ENCODE data around the gene HDGFL2. TPM values are rescaled to one million over a fixed set of nuclear protein-coding genes. Genes with fewer than 3 reads are reported as not detected.
A peak's percentile ranks its signal among the peaks of the same experiment; 100 is the strongest.
"Not testable (repeated sequence)": the region's sequence is repeated elsewhere in the genome, so short reads cannot be mapped to it uniquely, and the experiment has no call there.

The HDGFL2 gene
- total RNA-seq, 1 experiment from 2014 or later: 65.9 TPM

DNA sequence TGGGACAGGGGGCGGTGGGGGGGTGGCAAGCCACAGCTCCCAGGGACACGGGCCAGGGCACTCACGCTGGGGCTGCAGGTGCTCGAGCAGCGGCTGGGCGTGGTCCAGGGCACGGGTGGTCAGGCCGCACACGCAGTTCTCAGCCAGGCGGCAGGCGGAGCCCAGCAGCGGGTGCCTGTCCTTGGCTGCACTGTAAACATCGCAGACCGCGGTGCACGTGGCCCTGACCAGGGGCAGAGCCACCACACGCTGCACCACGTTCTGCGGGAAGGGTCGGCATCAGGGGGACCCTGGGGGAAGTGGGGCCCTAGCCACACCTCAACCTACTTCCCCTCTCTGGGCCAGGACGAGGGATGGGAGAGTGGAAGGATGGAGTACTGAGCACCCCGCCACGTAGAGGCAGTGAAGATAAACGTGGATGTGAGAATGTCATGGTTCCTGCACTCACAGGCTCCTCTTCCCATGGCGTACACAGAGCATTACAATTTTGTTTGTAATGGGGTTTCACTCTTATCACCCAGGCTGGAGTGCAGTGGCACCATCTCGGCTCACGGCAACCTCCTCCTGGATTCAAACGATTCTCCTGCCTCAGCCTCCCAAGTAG lies 59.6 kb downstream of the HDGFL2 start:
- no peak for DNase-seq (ENCODE audit: low read depth)

DNA sequence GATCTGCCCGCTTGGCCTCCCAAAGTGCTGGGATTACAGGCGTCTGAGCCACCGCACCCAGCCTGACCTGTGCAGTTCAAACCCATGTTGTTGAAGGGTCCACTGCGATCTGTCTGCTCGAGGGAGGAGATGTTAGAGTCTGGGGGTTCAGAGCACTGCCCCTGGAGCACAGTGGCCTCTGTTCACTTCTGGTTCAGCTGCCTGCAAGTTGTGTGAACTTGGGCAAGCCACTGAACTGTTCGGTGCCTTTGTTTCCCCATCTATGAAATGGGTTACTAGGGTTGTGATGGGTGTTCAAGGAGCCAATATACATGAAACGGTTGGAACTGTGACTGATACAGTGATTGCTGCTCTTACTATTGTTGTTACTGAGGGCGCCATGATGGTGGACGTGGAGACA lies 61.2 kb downstream of the HDGFL2 start:
- DNase-seq (ENCODE audit: low read depth): no peak

DNA sequence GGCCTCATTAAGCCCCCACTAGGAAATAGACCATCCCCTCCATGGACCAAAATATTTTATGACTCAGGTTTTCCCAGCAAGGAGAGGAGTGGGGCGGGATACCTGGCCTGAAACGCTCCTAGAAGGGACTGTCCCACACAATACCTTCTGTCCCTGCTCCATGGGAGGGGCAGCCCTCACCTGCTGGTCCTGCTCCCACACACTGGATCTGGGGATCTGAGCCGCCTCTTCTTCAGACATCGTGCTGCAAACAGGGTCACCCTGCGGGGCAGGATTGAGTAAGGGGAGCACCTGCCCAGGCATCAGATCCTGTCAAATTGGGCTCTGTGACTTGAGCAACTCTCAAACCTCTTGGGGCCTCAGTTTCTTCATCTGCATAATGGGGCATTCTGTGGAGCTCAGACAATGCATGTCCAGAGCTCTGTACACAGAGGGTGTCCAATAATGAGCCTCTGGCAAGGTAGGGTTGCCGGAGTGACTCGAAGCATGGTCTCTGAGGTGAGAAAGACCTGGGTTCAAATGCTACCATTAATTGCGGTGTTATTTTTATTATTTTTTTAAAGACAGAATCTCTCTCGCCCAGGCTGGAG lies 61.8 kb downstream of the HDGFL2 start:
- DNase-seq (ENCODE audit: low read depth): no peak

DNA sequence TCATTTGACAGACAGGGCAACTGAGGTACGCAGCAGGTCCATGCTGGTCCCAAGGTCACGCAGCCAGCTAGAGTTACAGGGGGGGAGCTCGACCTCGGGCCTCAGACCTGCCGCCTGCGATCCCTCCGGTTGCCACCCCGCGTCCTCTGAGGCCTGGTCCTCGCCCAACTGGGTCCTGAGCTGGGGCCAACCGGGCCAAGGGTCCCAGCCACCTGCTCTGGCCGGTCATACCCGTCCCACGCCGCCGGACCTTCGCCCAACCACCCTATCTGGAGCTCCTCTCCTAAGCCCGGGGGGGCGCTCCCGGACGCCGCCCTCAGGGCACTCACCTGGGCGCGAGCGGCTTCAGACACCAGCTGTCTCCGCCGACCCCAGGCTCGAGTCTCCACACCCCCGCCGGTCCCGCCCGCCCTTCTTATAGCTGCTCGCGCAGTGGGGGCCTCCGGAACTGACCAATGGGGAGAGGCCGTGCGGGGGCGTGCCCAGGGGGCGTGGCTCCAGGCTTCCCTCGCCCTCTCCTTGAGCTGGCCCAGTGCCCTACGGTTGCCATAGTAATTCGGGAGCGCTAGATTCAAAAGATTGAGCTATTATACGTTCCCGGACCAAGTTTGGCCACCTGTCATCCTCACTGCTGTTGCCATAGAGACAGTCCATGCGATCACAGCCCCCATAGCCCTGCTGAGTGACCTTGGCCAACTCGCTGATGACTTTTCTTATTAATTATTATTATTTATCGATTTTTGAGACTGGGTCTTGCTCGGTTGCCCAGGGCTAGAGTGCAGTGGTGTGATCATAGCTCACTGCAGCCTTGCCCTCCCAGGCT lies 63.0 kb downstream of the HDGFL2 start, which contains the start of gene PLIN5:
Gene PLIN5, minus strand, starts transcription at position 389 of the 823 bp plus-strand sequence. CDS start 1,150 bp downstream, outside the sequence.
- DNase-seq (ENCODE audit: low read depth): peak; percentile 73

DNA sequence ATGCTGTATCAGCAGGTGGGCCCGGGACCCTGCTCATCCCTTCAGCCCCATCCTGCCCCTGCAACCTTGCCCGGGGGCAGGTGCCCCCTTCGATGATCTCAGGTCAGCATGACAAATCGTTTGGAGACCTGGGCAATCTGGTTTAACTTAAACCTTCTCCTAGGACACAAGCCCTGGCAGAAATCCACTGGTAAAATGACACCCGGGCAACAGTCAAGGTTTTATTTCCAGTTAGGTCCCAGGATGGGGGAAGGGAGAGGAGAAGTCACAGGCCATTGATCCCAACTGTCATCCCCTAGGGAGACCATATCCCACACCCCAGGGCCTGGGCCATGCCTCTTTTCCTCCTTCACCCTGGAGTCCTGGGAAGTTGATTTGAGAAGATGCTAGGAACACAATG lies 64.7 kb downstream of the HDGFL2 start:
- no peak for DNase-seq (ENCODE audit: low read depth)

DNA sequence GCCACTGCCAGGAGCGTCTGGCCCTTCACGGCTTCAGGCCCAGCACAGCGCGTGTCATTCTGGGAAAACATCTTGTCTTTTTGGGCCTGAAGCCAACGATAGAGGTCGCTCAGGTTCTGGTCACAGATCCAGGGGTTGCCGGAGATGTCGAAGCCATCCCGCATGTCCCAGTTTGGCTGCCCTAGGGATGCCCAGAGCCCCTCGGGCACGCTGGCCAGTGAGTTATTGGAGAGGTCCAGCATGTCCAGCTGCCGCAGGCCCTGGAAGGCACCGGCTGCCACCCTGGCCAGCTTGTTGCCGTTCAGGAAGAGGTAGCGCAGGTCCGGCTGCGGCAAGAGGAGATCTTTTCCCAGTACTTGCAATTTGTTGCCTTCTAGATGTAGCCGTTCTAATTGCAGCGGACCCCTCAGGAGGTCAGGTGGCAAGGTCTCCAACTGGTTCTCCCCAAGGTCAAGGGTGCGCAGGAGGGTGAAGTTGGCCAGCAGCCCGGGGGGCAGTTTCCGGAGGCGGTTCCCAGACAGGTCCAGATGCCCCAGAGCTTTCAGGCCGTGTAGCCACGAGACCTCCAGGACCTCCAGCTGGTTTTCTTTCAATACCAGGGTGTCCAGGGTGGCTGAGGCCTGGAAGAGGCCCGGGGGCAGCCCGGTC lies 66.0 kb downstream of the HDGFL2 start:
- no peak for DNase-seq (ENCODE audit: low read depth)

DNA sequence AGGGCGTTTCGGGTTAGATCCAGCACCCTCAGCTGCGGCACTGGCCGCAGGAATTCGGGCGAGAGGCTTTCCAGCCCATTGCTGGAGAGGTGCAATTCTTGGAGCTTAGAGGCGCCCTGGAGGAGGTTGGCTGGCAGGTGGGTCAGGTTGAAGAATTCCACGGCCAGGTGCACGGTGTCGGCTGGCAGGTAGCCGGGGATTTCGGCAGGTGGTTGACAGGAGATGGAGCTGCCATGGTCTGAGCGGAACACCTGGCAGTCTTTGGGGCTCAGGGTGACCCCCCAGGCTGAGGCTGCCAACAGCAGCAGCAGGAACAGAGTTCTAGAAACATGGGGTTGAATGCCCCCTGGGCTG lies 66.5 kb downstream of the HDGFL2 start:
- no peak for DNase-seq (ENCODE audit: low read depth)

DNA sequence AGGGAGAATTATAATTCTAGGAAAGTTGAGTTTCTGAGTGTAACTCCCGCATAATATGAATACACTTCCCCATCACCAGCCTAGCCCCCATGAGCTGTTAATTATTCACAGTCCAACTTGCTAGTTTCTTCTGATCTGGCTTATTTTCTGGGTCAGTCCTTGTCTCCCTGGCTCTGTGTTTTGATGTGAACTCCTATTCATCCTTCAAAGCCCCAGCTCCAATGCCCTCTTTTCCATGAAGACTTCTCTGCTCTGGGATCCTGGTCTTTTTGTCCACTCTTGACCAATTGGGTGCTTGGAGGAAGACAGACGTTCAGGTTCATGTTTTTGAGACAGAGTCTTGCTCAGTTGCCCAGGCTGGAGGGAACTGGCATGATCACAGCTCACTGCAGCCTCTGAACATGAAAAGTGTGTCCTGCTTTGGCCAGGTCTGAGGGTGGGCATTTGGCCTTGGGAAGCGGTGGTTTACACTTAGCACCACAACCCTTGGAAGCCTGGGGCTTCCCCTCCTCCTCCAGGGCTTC lies 67.1 kb downstream of the HDGFL2 start:
- no peak for DNase-seq (ENCODE audit: low read depth)

DNA sequence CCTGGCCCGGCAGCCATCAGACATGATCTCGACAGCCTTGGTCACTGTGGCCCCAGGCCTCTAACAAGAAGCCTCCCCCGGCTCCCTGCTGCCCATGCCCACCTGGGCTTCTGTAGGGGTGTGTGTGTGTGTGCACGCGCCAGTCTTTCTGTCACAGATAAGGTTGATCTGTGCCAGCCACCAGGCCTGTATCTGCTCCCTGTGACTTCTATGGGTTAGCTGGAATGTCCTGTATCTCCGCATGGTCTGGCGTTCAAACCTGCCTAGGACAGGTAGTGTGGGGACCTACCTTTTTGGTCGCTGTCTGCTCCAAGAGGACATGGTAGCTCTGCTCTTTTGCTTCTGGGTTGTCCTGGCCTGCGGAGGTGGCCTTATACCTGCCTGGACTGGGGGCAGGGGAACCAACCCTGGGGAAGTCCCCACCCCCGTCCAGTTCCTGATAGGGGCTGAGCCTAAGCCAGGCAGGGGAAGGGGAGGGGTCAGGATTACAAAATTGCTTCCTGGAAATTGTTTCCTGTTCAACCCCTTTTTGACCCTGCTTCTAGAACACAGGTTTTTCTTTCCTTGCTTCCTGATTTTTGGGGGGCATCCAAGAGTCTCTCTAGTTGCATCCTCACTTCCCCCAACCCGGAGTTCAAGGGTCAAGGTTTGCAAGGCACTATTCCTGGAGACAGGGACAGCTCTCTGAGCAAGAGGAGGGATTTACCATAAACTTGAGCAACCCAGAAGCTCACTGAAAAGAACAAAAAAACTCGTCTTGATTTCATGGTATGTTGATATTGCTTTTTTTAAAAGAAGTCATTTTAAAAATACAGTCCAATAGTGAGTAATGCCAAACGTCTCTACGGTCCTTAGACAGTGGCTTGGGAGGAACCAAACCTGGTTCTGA lies 67.8 kb downstream of the HDGFL2 start, which contains the start of gene LRG1:
Gene LRG1, minus strand, starts transcription at position 344 of the 889 bp plus-strand sequence. Its CDS starts 23 bp downstream, at position 321.
- no peak for DNase-seq (ENCODE audit: low read depth)

DNA sequence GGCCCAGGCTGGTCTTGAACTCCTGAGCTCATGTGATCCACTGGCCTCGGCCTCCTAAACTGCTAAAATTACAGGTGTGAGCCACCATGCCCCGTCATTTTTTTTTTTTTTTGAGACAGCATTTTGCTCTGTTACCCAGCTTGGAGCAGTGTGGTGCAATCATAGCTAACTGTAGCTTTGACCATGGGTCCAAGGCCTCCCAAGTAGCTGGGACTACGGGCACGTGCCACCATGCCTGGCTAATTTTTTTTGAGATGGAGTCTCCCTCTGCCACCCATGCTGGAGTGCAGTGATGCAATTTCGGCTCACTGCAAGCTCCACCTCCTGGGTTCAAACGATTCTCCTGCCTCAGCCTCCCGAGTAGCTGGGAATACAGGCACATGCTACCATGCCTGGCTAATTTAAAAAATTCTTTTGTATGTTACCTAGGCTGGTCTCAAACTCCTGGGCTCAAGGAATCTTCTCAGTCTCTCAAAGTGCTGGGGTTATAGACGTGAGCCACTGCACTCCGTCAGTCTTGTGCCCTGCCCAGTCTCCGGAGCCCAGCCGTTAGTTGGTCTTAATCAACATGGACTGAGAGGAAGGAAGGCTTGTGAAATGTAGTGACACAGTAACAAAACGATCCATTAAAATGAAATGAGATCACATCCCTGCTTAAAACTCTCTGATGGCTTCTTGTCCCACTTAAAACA lies 69.2 kb downstream of the HDGFL2 start:
- DNase-seq (ENCODE audit: low read depth): no peak

DNA sequence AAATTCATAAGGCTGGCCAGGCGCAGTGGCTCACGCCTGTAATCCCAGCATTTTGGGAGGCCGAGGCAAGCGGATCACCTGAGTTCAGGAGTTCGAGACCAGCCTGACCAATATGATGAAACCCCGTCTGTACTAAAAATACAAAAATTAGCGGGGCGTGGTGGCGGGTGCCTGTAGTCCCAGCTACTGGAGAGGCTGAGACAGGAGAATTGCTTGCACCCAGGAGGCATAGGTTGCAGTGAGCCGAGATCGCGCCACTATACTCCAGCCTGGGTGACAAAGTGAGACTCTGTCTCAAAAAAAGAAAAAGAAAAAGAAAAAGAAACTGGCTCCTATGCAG lies 69.7 kb downstream of the HDGFL2 start:
- DNase-seq (ENCODE audit: low read depth): not testable (repeated sequence)

DNA sequence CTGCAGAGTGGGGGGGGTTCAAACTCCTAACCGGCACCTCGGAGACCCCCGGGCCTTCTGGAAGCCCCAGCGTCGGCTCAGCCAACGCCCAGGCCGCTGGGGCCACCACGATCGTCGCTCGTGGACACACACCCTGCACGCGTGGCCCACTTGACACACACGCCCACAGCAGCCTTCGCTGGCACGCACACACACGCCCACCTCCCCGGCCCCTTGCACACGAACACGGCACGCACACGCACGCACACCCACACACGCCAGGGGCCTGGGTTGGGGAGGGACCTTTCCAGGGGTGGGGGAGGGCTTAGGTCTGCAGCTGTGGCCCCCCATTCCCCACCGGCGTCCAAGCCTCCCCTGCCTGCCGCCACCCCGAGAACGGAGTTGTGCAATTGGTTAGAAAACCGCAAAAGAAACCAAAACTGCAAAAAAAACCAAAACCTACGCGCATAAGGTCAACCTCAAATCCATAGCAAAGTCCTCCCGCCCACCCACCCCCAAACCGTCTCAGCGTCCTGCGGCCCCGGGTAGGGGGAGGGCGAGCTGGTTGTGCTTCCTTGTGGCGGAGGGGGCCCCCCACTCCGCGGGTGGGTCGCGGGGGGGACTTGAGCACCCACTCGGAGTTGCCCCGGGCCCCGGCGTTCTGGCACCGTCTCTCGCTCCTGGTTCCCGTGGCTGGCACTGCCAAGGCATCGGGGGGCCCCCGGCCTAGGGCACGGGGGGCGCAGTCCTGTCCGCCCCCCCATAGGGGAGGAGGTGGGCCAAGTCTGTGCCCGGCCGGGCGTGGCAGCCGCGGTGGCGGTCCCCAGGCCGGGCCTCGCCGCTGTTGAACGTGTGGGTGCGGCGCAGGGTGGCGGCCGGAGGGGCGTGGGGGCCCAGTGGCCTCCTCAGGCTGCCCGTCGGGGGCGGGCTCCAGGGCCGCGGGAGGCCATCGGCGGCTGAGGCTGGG lies 71.1 kb downstream of the HDGFL2 start:
- no peak for DNase-seq (ENCODE audit: low read depth)

DNA sequence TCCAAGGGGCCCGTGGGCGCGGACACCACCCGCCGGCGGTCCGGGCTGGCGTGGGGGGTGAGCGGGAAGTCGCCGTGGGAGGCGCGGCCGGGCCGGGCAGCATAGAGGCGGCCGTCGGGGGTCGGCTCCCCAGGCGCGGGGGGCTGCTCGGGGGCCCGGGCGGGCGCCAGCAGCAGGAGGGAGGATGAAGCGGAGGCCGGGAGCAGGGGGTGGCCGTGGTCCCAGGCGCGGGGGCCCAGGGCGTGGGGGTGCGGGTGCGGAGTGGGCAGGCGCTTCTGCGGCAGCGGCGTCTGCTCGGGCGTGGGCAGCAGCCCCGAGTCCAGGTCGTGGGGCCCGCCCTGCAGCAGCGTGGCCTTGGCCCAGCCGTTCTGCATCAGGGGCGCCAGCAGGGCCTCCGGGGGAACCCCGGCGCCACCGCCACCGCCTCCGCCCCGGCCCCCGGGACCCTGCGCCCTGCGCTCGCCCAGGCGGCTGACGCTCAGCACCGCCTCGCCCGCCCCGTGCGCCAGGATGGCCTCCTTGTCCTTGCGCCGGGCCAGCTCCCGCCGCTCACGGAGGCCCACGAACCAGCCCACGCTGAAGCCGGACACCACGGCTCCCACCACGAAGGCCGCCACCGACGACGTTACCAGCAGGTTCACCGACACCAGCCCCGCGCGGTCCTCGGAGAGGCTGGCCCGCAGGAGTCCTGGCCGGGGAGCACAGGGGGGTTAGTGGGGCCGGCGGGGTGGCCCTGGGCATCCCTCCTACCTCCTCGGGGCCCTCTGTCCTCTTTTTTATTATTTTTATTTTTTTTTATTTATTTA lies 71.9 kb downstream of the HDGFL2 start:
- DNase-seq (ENCODE audit: low read depth): no peak

DNA sequence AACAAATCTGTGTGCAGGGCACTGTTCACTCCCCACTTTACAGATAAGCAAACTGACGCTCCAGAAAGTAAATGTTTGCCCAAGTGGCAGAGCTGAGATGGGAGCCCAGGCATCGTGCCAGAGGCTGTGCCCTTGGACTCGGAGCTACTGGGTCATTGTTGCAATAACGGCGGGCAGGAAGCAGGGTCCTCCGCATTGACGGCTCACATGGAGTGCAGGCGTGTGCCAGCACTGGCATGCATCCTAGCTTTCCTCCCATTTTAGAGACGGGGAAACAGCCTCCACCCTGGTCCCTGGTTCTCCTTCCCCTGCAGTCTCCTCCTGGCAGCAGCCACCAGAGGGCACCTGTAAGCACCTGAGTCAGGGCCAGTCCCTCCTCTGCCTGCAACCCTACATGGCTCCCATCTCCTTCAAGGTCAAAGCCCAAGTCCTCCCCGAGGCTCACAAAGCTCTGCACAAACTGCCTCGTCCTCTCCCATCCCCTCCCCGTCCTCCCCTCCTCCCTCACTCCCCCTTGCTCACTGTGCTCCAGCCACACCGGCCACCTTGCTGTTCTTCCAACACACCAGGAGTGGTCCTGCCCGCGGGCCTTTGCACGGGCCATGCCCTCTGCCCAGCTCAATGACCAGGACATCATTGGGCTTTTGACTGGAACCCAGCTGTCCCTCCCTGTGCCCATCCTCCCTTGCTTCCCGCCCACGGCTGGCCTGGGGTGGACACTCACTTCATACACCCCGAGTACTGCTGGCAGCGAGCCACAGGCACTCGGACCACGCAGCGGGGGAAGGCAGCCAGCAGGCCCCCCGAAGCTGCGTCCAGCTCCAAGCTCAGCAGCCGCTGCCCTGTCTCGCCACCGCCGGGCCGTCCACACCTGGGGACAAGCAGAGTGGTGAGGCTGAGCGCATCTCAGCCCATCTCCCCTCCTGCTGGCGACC lies 75.5 kb downstream of the HDGFL2 start:
- no peak for DNase-seq (ENCODE audit: low read depth)

DNA sequence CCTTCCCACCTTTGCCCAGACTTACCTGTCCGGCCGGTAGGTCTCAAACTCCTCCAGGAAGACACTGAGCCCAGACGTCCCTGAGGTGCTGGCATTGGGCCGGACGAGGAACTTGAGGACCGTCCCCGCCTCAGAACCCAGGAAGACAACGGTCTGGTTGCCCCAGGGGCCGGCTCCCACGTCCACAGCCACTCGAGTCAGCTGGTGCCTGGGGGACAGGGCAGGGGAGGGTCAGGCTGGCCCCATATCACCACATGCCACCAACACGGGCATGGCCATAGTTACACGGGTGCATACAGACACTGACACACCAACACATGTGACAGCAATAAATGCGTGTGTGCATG lies 76.1 kb downstream of the HDGFL2 start:
- DNase-seq (ENCODE audit: low read depth): no peak

DNA sequence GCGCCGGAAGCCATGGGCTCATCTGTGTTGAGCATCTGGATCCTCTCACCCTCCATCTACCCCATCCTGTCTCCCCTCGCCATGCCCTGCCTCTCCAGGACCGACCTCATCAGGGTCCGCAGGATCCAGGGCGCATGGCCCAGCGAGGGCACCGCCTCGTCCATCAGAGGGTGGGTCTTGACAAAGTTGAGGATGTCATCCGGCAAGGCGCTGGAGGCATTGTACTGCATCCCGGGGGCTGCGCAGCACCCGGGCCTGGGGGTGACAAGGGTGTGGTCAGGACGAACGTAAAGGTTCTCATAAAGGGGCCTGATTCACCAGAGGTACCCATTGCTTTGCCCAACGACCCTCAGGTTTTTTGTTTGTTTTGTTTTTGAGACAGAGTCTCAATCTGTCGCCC lies 77.9 kb downstream of the HDGFL2 start:
- DNase-seq (ENCODE audit: low read depth): no peak

DNA sequence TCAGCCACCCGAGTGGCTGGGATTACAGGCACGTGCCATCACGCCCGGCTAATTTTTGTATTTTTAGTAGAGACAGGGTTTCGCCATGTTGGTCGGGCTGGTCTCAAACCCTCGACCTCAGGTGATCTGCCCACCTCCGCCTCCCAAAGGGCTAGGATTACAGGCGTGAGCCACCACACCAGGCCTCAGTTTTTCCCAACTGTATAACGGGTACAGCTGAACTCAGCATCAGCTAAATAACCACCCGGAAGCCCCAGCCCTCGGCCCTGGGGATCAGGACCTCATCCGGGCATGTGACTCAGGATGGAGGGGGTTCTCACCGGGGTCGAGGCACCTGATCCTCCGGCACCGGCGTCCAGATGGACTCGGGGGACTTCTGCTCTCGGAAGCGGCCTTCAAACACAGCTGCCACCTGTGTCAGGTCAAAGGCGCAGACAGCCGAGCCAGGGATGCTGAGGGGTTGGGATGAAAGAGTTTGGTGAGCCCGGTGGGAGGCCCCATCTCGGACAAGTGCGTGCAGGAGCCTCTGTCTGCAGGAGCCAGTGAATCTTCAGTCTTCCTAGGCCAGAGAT lies 78.5 kb downstream of the HDGFL2 start:
- no peak for DNase-seq (ENCODE audit: low read depth)
